RWPE1 (cell line): ENCODE data around the gene NAALADL1.
"Not testable (repeated sequence)": the region's sequence is repeated elsewhere in the genome, so short reads cannot be mapped to it uniquely, and the experiment has no call there.

Experiments used
- CTCF ChIA-PET: fragments of 350-600 bp; sonication (Branson Sonifier 250); formaldehyde crosslinking; extraction: SDS; loops from one replicate; lab custom pipeline; 2021; lab: Yijun Ruan, JAX
- POLR2A ChIA-PET: fragments of 400-600 bp; formaldehyde crosslinking; extraction: SDS; loops from one replicate; lab custom pipeline; 2020; ENCODE audit warnings: antibody characterized with exemption; ENCODE audit not compliant: low non-redundant PET; lab: Yijun Ruan, JAX
- DNase-seq: peaks from one replicate; pipeline ENCODE4 v3.0.0; 2012; ENCODE audit warnings: low spot score
- H3K27ac ChIP-seq: fragments of 450-650 bp; 2 replicates; pipeline ENCODE4 v1.5.1; 2017
- TF ChIP-seq, protein P1 (sequence below): fragments of 450-650 bp; conservative IDR thresholded peaks from 2 replicates; pipeline ENCODE4 v1.5.1; 2017; ENCODE audit warnings: low read depth, mild to moderate bottlenecking

NAALADL1 gene

DNA sequence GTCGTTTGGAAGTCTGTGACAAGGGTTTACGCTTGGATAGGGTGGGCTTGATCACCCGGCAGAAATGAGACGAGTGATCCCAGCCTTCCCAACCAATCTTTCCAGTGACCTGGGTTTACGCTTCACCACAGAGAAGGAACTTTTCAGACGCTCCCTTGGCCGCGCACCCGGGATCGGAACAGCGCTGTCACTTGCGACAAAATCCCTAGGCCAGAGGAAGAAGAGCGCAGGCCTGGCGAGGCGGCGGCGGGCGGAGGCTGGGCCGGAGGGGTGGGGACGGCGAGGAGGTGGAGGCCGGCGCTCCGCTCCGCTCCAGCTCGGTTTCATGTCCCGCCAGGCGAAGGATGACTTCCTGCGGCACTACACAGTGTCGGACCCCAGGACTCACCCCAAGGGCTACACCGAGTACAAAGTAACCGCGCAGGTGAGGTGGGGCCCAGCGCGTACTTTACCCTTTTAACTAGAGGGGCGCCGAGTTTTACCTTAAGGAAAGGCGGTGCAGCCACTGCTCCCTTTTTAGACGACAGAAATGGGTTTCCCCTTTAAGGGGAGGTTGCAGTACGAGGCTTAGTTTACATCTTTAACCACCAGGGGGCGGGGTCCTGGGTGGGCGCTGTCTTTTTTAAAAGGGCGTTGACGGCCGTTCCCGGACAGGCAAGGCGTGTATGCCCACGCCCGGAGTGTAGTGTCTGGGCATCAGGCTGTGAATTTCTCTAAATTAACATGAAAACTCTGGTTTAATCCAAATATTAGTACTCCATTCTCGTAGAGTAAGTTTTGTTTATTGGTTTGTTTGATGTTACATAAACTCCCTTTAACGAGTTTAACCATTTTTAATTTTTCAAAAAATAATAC, 30.9 kb downstream of the NAALADL1 start, which contains the start of gene SNX15:
Gene SNX15 (plus strand): TSS at position 227 of the 855 bp plus-strand sequence. CDS start 99 bp downstream, at position 326.
- ChIA-PET CTCF (interaction anchor here (0.6 to 2.2 kb wide), 5 partner anchors 13 to 147 kb away, joined by 3 to 14 read pairs (median 4); partner anchors contain the start of gene ARL2), POLR2A (no interaction called here)

DNA sequence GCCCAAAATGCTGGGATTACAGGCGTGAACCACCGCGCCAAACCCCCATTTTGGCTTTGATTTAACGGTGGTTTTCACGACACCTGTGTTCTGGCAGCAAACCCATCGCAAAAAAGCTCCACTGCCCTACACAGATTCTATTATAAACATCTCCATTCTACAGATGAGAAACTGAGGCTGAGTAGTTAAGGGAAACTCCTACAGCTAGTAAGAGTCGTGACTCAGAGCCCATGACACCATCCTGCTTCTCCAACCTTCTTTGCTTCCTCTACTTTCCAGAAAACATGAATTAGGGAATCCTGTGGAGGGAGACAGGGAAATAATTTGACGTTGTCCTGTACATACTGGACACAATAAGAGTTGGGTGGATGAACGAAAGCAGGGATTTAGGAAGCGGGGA, 31.5 kb downstream of the NAALADL1 start:
- ChIA-PET POLR2A (no interaction called here), CTCF (interaction anchor here (0.6 to 2.2 kb wide), 5 partner anchors 13 to 146 kb away, joined by 3 to 14 read pairs (median 5); partner anchors contain the start of gene ARL2)
- peak overlapping the region; percentile 95 for H3K27ac ChIP-seq
- TF ChIP-seq, protein P1, sequence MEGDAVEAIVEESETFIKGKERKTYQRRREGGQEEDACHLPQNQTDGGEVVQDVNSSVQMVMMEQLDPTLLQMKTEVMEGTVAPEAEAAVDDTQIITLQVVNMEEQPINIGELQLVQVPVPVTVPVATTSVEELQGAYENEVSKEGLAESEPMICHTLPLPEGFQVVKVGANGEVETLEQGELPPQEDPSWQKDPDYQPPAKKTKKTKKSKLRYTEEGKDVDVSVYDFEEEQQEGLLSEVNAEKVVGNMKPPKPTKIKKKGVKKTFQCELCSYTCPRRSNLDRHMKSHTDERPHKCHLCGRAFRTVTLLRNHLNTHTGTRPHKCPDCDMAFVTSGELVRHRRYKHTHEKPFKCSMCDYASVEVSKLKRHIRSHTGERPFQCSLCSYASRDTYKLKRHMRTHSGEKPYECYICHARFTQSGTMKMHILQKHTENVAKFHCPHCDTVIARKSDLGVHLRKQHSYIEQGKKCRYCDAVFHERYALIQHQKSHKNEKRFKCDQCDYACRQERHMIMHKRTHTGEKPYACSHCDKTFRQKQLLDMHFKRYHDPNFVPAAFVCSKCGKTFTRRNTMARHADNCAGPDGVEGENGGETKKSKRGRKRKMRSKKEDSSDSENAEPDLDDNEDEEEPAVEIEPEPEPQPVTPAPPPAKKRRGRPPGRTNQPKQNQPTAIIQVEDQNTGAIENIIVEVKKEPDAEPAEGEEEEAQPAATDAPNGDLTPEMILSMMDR: no peak
- DNase-seq: no peak

More for the DNA sequence above, 30.9 kb downstream of the NAALADL1 start, which contains the start of gene SNX15:
- TF ChIP-seq, protein P1: peak; percentile 50
- DNase-seq: peak; percentile 95
- peak within 1 kb of the TSS; percentile 95 for H3K27ac ChIP-seq

DNA sequence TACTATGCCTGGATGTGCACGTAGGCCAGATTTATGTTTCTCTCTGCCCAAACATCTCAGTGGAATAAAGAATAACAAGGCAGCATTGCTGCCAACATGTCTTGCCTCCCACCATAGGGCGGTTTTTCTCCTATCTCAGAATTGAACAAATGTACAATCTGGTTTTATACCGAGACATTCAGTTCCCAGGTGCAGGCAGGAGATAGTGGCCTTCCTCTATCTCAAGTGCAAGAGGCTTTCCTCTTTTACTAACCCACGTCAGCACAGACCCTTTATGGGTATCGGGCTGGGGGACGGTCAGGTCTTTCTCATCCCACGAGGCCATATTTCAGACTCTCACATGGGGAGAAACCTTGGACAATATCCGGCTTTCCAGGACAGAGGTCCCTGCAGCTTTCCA, 34.9 kb downstream of the NAALADL1 start:
- DNase-seq, POLR2A ChIA-PET, H3K27ac ChIP-seq, CTCF ChIA-PET: not testable (repeated sequence)

DNA sequence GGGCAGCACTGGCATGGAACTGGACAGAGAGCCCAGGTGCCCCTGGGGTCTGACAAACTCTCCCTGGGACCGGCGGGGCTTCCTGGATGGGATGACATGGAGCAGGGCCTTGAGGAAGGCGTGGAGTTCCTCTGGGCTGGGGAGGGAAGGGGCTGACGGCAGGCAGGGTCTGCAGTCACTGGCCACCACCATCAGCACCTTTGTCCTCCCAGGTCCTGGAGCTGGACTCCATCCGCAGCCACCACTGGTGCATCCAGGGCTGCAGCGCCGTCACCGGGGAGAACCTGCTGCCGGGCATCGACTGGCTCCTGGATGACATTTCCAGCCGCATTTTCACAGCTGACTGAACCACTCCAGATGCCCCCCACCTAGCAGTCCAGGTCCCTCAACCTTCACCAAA, 36.8 kb downstream of the NAALADL1 start:
- DNase-seq: no peak
- ChIA-PET POLR2A (no interaction called here), CTCF (no interaction called here)
- TF ChIP-seq, protein P1: no peak
- H3K27ac ChIP-seq: peak overlapping the region; percentile 43

DNA sequence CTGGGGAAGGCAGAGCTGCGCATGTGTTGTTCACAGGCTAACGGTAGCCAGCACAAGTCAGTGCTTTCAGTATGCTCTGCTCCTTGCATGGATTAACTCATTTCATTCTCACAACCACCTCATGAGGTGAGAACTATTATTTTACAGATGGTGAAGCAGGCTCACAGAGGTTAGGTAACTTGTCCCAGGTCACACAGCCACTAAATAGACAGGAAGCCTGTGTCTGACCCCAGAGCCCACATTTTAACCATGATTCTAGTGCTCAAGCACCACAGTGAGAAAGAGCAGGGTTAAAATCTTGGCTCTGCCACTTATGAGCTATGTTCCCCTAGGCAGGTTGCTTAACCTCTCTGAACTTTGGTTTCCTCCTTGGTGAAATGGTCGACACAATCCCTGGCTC, 37.4 kb downstream of the NAALADL1 start:
- no peak for DNase-seq
- 0 out of 2 replicates have a peak overlapping the region, but pooled peaks have one; percentile 40 for H3K27ac ChIP-seq
- TF ChIP-seq, protein P1: no peak
- ChIA-PET CTCF (no interaction called here), POLR2A (interaction anchor here (0.6 kb wide), 1 partner anchor 95 kb away, joined by 7 read pairs; no protein-coding TSS in a partner anchor)

DNA sequence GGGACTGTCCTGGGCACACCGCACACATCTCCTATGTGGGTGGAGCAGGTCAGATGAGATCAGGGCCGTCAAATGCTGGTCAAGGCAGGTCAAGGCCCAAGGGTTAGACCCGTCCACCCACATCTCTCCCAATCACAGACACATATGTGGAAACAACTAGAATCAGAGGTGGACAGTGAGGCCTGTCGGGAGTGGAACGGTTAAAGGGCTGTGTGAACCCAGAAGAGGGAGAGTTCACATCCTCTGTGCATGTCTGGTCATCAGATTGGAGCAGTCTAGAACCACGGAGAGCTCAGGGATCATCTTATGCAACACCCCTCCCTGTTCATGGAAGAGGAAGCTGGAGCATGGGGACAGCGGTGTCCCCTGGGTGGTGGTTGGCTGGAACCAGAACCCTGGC, 38.5 kb downstream of the NAALADL1 start:
- H3K27ac ChIP-seq: peak overlapping the region; percentile 40
- DNase-seq: no peak
- TF ChIP-seq, protein P1: no peak
- ChIA-PET POLR2A (interaction anchor here (0.5 kb wide), 1 partner anchor 21 kb away, joined by 3 read pairs; no protein-coding TSS in a partner anchor), CTCF (no interaction called here)
